Ishikawa (cell line): ENCODE measurements around the gene STAG2.

ENCODE experiments used
- CREB1 ChIP-seq: IDR thresholded peaks from 2 replicates; pipeline ENCODE4 v1.6.1; 2012; ENCODE audit warnings: low read depth
- EP300 ChIP-seq: IDR thresholded peaks from 2 replicates; pipeline ENCODE4 v1.6.1; 2012; ENCODE audit warnings: borderline replicate concordance
- FOXM1 ChIP-seq: IDR thresholded peaks from 2 replicates; pipeline ENCODE4 v1.6.1; 2012; ENCODE audit warnings: low read depth, borderline replicate concordance
- MAX ChIP-seq: IDR thresholded peaks from 2 replicates; pipeline ENCODE4 v1.6.1; 2012
- RAD21 ChIP-seq: IDR thresholded peaks from 2 replicates; pipeline ENCODE4 v1.6.1; 2012; ENCODE audit warnings: low read depth
- TCF12 ChIP-seq: IDR thresholded peaks from 2 replicates; pipeline ENCODE4 v1.6.1; 2012; ENCODE audit warnings: low read depth
- YY1 ChIP-seq: IDR thresholded peaks from 2 replicates; pipeline ENCODE4 v1.6.1; 2012; ENCODE audit warnings: low read depth

GRCh38 chrX:124097116-124097515, 135.6 kb downstream of the STAG2 start:
- TF ChIP-seq FOXM1 (no peak), EP300 (no peak), TCF12 (no peak), RAD21 (no peak), YY1 (no peak), MAX (no peak), CREB1 (no peak)
